Gastrocnemius medialis (tissue), 4 donors: Measurements from ENCODE around the gene BCL2L13. TPM values are rescaled to one million over a fixed set of nuclear protein-coding genes. Genes with fewer than 3 reads are reported as not detected.

Experiments used
- ATAC-seq, 2 donors: fragments of 150-250 bp; one replicate each; pipeline ENCODE4 v1.9.1; 2016
- DNase-seq, 2 donors: peaks; one replicate each; pipeline ENCODE4 v3.0.0-alpha.2; 2019
- H3K27ac ChIP-seq, 4 donors: fragments of 200-600 bp; sonication (generic); 1 replicate in 1 of 4; 2 replicates in 3 of 4; pipeline ENCODE4 v1.5.1; 2016 to 2018; ENCODE audit warnings: mild to moderate bottlenecking in 2 of 4, moderate library complexity in 1 of 4
- H3K27me3 ChIP-seq, 3 donors: fragments of 200-600 bp; sonication (generic) in 2 of 3; 1 replicate in 1 of 3; 2 replicates in 2 of 3; pipeline versions ENCODE4 v1.5.1 to v1.6.0; 2016 to 2019; ENCODE audit warnings: mild to moderate bottlenecking in 1 of 3, moderate library complexity in 1 of 3
- H3K36me3 ChIP-seq, 2 donors: fragments of 200-600 bp; sonication (generic) in 1 of 2; one replicate each; pipeline ENCODE4 v1.5.1; 2017 to 2018
- H3K4me1 ChIP-seq, 2 donors: fragments of 200-600 bp; sonication (generic) in 1 of 2; one replicate each; pipeline ENCODE4 v1.5.1; 2016 to 2017; ENCODE audit warnings: mild to moderate bottlenecking in 2 of 2
- H3K4me3 ChIP-seq, 4 donors: fragments of 200-600 bp; sonication (generic) in 3 of 4; 1 replicate in 1 of 4; 2 replicates in 3 of 4; pipeline ENCODE4 v1.5.1; 2016 to 2019; ENCODE audit warnings: mild to moderate bottlenecking in 2 of 4
- H3K9me3 ChIP-seq, 3 donors: fragments of 200-600 bp; sonication (generic) in 2 of 3; 1 replicate in 1 of 3; 2 replicates in 2 of 3; pipeline ENCODE4 v1.5.1; 2016 to 2019
- POLR2A ChIP-seq, 2 donors: fragments of 450-650 bp; IDR thresholded peaks; one replicate each; pipeline ENCODE4 v1.6.1; 2017; ENCODE audit warnings: antibody characterized with exemption in 2 of 2, mild to moderate bottlenecking in 2 of 2, moderate library complexity in 2 of 2
- in situ Hi-C, 4 donors: fragments of 200-750 bp; cut with MboI; loops; one replicate each; pipeline versions ENCODE4 v1.15.0 to v1.8.0; 2017; ENCODE audit warnings: low sequenced_read_pairs in 4 of 4
- intact Hi-C: fragments of 100-400 bp; cut with DNase I; formaldehyde crosslinking; loops from one replicate; pipeline ENCODE4 v1.15.1; 2023; ENCODE audit warnings: low total_unique reads
- total RNA-seq, 4 donors: library from RNA; depleted of rRNA; stranded (reverse); fragments of >200 nt; gene quantifications; one replicate each; pipeline versions ENCODE4 v1.1.0 to v1.2.3, GENCODE V29; 2016
- TF ChIP-seq, protein P1 (sequence below), 5 experiments: fragments of 450-650 bp in 3 of 5; fragments of 200-600 bp in 2 of 5; sonication (generic) in 2 of 5; IDR thresholded peaks in 4 of 5; conservative IDR thresholded peaks in 1 of 5; 1 replicate in 4 of 5; 2 replicates in 1 of 5; pipeline ENCODE4 v1.5.1; 2016 to 2019; ENCODE audit warnings: antibody characterized with exemption in 5 of 5, mild to moderate bottlenecking in 3 of 5, moderate library complexity in 3 of 5

Gene BCL2L13
- total RNA-seq, 4 donors from 2014 or later, result 162 to 310 (median 231) TPM

DNA sequence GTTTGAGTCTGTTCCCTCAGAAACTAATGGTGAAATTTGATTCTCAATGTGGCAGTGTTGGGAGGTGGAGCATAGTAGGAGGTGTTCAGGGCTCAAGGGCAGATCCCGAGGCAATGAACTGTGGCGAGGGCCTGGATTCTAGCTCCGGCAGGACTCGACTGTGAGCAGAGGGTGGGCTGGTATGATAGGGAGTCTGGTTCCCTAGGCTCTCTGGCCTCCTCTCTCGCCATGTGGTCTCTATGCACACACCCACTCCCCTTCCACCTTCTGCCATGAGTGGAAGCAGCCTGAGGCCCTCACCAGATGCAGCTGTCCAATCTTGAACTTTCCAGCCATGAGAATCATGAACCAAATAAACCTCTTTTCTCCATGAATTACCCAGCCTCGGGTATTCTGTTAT lies 42.3 kb upstream of the BCL2L13 start:
- intact Hi-C loops, result no loop called here
- no peak for ATAC-seq
- H3K4me1 ChIP-seq, result no peaks in the 10 kb centered on the region
- peaks cover 4 to 97% of the 10 kb centered on the region in 2 donors for H3K36me3 ChIP-seq
- DNase-seq, result no peak
- in situ Hi-C loops, result no loop called here
- TF ChIP-seq, protein P1, sequence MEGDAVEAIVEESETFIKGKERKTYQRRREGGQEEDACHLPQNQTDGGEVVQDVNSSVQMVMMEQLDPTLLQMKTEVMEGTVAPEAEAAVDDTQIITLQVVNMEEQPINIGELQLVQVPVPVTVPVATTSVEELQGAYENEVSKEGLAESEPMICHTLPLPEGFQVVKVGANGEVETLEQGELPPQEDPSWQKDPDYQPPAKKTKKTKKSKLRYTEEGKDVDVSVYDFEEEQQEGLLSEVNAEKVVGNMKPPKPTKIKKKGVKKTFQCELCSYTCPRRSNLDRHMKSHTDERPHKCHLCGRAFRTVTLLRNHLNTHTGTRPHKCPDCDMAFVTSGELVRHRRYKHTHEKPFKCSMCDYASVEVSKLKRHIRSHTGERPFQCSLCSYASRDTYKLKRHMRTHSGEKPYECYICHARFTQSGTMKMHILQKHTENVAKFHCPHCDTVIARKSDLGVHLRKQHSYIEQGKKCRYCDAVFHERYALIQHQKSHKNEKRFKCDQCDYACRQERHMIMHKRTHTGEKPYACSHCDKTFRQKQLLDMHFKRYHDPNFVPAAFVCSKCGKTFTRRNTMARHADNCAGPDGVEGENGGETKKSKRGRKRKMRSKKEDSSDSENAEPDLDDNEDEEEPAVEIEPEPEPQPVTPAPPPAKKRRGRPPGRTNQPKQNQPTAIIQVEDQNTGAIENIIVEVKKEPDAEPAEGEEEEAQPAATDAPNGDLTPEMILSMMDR (IDR thresholded peaks at IDR 0.05 in 4 of 5, conservative IDR thresholded peaks at IDR 0.05 in 1 of 5), result no peak
- no peak for TF ChIP-seq POLR2A (IDR thresholded peaks at IDR 0.05)
- H3K27ac ChIP-seq, result no peak overlapping the region
- no peaks in the 10 kb centered on the region for H3K27me3 ChIP-seq
- no peaks in the 10 kb centered on the region for H3K9me3 ChIP-seq
- H3K4me3 ChIP-seq, result no peak overlapping the region

DNA sequence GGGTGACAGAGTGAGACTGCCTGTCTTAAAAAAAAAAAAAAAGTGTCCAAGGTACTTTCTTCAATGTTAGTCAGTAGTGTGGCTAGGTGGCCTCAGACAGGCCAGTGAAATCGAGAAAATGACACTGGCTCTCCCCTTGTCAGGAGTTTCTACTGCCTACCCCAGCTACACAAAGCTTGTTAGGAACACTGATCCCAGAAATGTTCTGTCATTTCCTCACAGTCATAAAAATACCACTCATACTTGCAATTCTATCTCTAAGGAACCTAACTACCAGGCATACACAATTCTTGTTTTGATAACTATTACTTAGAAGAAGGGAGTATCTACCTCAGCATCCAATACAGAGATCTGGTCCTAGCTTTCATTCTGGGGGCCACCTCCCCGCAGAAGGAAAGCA lies 41.3 kb upstream of the BCL2L13 start:
- no peaks in the 10 kb centered on the region for H3K9me3 ChIP-seq
- DNase-seq, result no peak
- intact Hi-C loops (no loop called here), in situ Hi-C loops (no loop called here)
- peaks cover 4 to 91% of the 10 kb centered on the region in 2 donors for H3K36me3 ChIP-seq
- ATAC-seq, result no peak
- H3K27ac ChIP-seq, result no peak overlapping the region
- no peaks in the 10 kb centered on the region for H3K27me3 ChIP-seq
- H3K4me1 ChIP-seq, result no peaks in the 10 kb centered on the region
- H3K4me3 ChIP-seq, result no peak overlapping the region
- TF ChIP-seq POLR2A (IDR thresholded peaks at IDR 0.05), result no peak

- intact Hi-C loops (no loop called here), in situ Hi-C loops (no loop called here)
- ATAC-seq (no peak), DNase-seq (no peak)
- H3K4me3 ChIP-seq, result no peak overlapping the region
- no peaks in the 10 kb centered on the region for H3K4me1 ChIP-seq
- H3K9me3 ChIP-seq, result no peaks in the 10 kb centered on the region
- TF ChIP-seq, protein P1 (IDR thresholded peaks at IDR 0.05 in 4 of 5, conservative IDR thresholded peaks at IDR 0.05 in 1 of 5), result no peak
- TF ChIP-seq POLR2A (IDR thresholded peaks at IDR 0.05), result no peak
- peaks cover 0 to 80% of the 10 kb centered on the region in 2 donors for H3K36me3 ChIP-seq
- no peak overlapping the region for H3K27ac ChIP-seq
- H3K27me3 ChIP-seq, result no peaks in the 10 kb centered on the region
Observed at GRCh38 chr22:17598318-17598717, 40.2 kb upstream of the BCL2L13 start.

DNA sequence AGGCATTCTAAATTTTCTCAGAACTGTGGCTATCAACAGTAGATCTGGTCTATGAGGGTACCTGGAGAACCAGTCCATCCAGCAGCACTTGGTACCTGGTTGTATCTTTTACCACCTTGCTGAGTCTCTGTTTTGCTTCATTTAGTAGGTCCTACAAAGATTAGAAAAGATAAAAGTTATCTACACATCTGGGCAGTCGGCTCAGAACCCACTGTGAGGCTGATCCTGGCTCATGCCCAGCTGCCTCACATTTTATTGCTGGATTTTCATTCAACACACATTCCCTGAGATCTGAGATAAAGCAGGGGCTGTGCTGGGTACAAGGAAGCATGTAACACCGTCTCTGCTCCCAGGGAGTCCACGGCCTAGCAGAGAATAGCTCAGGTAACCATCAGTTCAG lies 37.5 kb upstream of the BCL2L13 start:
- DNase-seq (no peak), ATAC-seq (no peak)
- intact Hi-C loops, result no loop called here
- no peak for TF ChIP-seq POLR2A (IDR thresholded peaks at IDR 0.05)
- TF ChIP-seq, protein P1 (IDR thresholded peaks at IDR 0.05 in 4 of 5, conservative IDR thresholded peaks at IDR 0.05 in 1 of 5), result no peak
- no peak overlapping the region for H3K4me3 ChIP-seq
- H3K27ac ChIP-seq, result no peak overlapping the region
- peaks cover 0 to 1% of the 10 kb centered on the region in 2 donors for H3K4me1 ChIP-seq
- H3K27me3 ChIP-seq, result no peaks in the 10 kb centered on the region
- H3K36me3 ChIP-seq, result peaks cover 0 to 54% of the 10 kb centered on the region in 2 donors
- H3K9me3 ChIP-seq, result no peaks in the 10 kb centered on the region
- in situ Hi-C loops, result no loop called here

DNA sequence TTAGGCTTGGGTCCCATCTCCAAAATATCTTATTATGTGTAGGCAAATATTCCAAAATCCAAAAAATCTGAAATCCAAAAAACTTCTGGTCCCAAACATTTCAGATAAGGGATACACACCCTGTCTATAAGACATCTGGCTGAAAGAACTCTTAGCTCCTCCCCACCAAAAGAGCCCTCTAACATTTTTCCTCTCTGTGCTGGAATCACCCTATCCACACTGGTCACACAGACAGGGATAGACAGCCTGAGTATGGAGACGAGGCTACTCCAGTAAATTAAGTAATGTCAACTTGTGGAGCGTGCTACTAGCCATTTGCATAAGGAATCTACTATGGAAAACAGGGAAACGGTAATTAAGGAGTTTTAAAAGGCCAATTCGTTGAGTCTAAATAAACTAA lies 34.9 kb upstream of the BCL2L13 start:
- intact Hi-C loops (no loop called here), in situ Hi-C loops (no loop called here)
- Histone ChIP-seq H3K9me3 (no peaks in the 10 kb centered on the region), H3K4me3 (no peak overlapping the region), H3K4me1 (peaks cover 4 to 10% of the 10 kb centered on the region in 2 donors), H3K27me3 (no peaks in the 10 kb centered on the region), H3K27ac (no peak overlapping the region), H3K36me3 (peaks cover 0 to 31% of the 10 kb centered on the region in 2 donors)
- TF ChIP-seq, protein P1 (IDR thresholded peaks at IDR 0.05 in 4 of 5, conservative IDR thresholded peaks at IDR 0.05 in 1 of 5), result no peak
- TF ChIP-seq POLR2A (IDR thresholded peaks at IDR 0.05), result no peak
- DNase-seq (no peak), ATAC-seq (no peak)
